ENCODE measurements around the gene SNAPC1. TPM values are rescaled to one million over a fixed set of nuclear protein-coding genes. Genes with fewer than 3 reads are reported as not detected.

Gene SNAPC1
- total RNA-seq, 2 experiments from 2014 or later, result 4.8 to 5.0 TPM

- peaks cover 38% of the 10 kb centered on the region for H3K4me1 Mint-ChIP-seq (ENCODE audit: low read depth)
- Histone ChIP-seq H3K27me3 (ENCODE audit: control insufficient read depth in 1 of 2, insufficient read depth in 2 of 2, low read length in 2 of 2) (no peaks in the 10 kb centered on the region), H3K36me3 (ENCODE audit: insufficient read depth, low read length) (peaks cover 85% of the 10 kb centered on the region), H3K9me3 (ENCODE audit: control insufficient read depth in 1 of 2, insufficient read depth in 1 of 2, low read length in 2 of 2) (no peaks in the 10 kb centered on the region), H3K4me1 (ENCODE audit: insufficient read depth, low read length) (no peaks in the 10 kb centered on the region), H3K27ac (ENCODE audit: low read depth in 1 of 2, low read length in 2 of 2) (peak overlapping the region in 1 of 2 donors; percentile 2), H3K4me3 (ENCODE audit: low read length) (no peak overlapping the region)
- ATAC-seq (ENCODE audit: poor library complexity), result no peak
- ChIA-PET POLR2A (interaction anchor here (0.8 to 1.1 kb wide), 3 partner anchors 107 to 451 kb away, joined by 3 read pairs; no protein-coding TSS in a partner anchor), CTCF (interaction anchor here (0.9 to 1.8 kb wide), 5 partner anchors 11 to 445 kb away, joined by 3 to 5 read pairs (median 3); no protein-coding TSS in a partner anchor)
- no peaks in the 10 kb centered on the region for H3K9me3 Mint-ChIP-seq
- peak in 4 of 14 experiments; percentile 38 to 61 (median 55) for DNase-seq
- peaks cover 98% of the 10 kb centered on the region for H3K36me3 Mint-ChIP-seq (ENCODE audit: low read depth)
- H3K27ac Mint-ChIP-seq, result peak overlapping the region; percentile 27
- no peaks in the 10 kb centered on the region for H3K27me3 Mint-ChIP-seq
- H3K4me3 Mint-ChIP-seq, result no peak overlapping the region
- intact Hi-C loops (cut with DNase I, micrococcal nuclease), result loop anchor here (1.0 to 5.0 kb wide), 4 partner anchors 194 to 461 kb away; no protein-coding TSS in a partner anchor
- peak; percentile 87 for TF ChIP-seq CTCF (IDR thresholded peaks at IDR 0.05)
Observed at GRCh38 chr14:61730756-61731373, 31.4 kb upstream of the SNAPC1 start.

GRCh38 chr14:61733972-61734371 lies 28.2 kb upstream of the SNAPC1 start:
- H3K4me1 Mint-ChIP-seq (ENCODE audit: low read depth), result peaks cover 18% of the 10 kb centered on the region
- Histone ChIP-seq H3K4me1 (ENCODE audit: insufficient read depth, low read length) (no peaks in the 10 kb centered on the region), H3K4me3 (ENCODE audit: low read length) (no peak overlapping the region), H3K27ac (ENCODE audit: low read depth in 1 of 2, low read length in 2 of 2) (no peak overlapping the region), H3K36me3 (ENCODE audit: insufficient read depth, low read length) (peaks cover 84% of the 10 kb centered on the region), H3K27me3 (ENCODE audit: control insufficient read depth in 1 of 2, insufficient read depth in 2 of 2, low read length in 2 of 2) (no peaks in the 10 kb centered on the region), H3K9me3 (ENCODE audit: control insufficient read depth in 1 of 2, insufficient read depth in 1 of 2, low read length in 2 of 2) (no peaks in the 10 kb centered on the region)
- H3K36me3 Mint-ChIP-seq (ENCODE audit: low read depth), result peaks cover 98% of the 10 kb centered on the region
- ChIA-PET CTCF (interaction anchor here (1.3 kb wide), 1 partner anchor 16 kb away, joined by 4 read pairs; no protein-coding TSS in a partner anchor), POLR2A (interaction anchor here (0.6 to 0.8 kb wide), 2 partner anchors 125 to 396 kb away, joined by 3 to 4 read pairs; no protein-coding TSS in a partner anchor)
- H3K27me3 Mint-ChIP-seq, result no peaks in the 10 kb centered on the region
- H3K9me3 Mint-ChIP-seq, result no peaks in the 10 kb centered on the region
- TF ChIP-seq CTCF (IDR thresholded peaks at IDR 0.05), result no peak
- no peak overlapping the region for H3K27ac Mint-ChIP-seq
- intact Hi-C loops (cut with DNase I, micrococcal nuclease), result loop anchor here in 1 of 2 experiments (5.0 kb wide), 1 partner anchor 197 kb away; no protein-coding TSS in a partner anchor
- ATAC-seq (ENCODE audit: poor library complexity) (no peak), DNase-seq (no peak)
- H3K4me3 Mint-ChIP-seq, result no peak overlapping the region

- Histone ChIP-seq H3K27me3 (ENCODE audit: control insufficient read depth in 1 of 2, insufficient read depth in 2 of 2, low read length in 2 of 2) (no peaks in the 10 kb centered on the region), H3K27ac (ENCODE audit: low read depth in 1 of 2, low read length in 2 of 2) (no peak overlapping the region), H3K4me3 (ENCODE audit: low read length) (no peak overlapping the region), H3K9me3 (ENCODE audit: control insufficient read depth in 1 of 2, insufficient read depth in 1 of 2, low read length in 2 of 2) (no peaks in the 10 kb centered on the region), H3K4me1 (ENCODE audit: insufficient read depth, low read length) (no peaks in the 10 kb centered on the region), H3K36me3 (ENCODE audit: insufficient read depth, low read length) (peaks cover 88% of the 10 kb centered on the region)
- CTCF ChIA-PET, result no interaction called here
- DNase-seq, result no peak
- ATAC-seq (ENCODE audit: poor library complexity), result no peak
- intact Hi-C loops (cut with DNase I, micrococcal nuclease), result no loop called here
- H3K27ac Mint-ChIP-seq, result no peak overlapping the region
- no peaks in the 10 kb centered on the region for H3K27me3 Mint-ChIP-seq
- peaks cover 95% of the 10 kb centered on the region for H3K36me3 Mint-ChIP-seq (ENCODE audit: low read depth)
- no peak overlapping the region for H3K4me3 Mint-ChIP-seq
- H3K9me3 Mint-ChIP-seq, result no peaks in the 10 kb centered on the region
- H3K4me1 Mint-ChIP-seq (ENCODE audit: low read depth), result no peaks in the 10 kb centered on the region
- POLR2A ChIA-PET, result no interaction called here
- no peak for TF ChIP-seq CTCF (IDR thresholded peaks at IDR 0.05)
Observed at GRCh38 chr14:61736751-61737150, 25.5 kb upstream of the SNAPC1 start.

Measured in CD4-positive, alpha-beta T cell (primary cell).